Urinary bladder (tissue), 4 donors: ENCODE data around the gene FKBP2. TPM values are rescaled to one million over a fixed set of nuclear protein-coding genes. Genes with fewer than 3 reads are reported as not detected.

Experiments
- DNase-seq: peaks from one replicate; pipeline ENCODE4 v3.0.0-alpha.2; 2015; ENCODE audit errors: extremely low spot score
- H3K27ac ChIP-seq: one replicate; pipeline ENCODE4 v1.5.1; 2013; ENCODE audit warnings: low read depth, mild to moderate bottlenecking, moderate library complexity
- H3K36me3 ChIP-seq: one replicate; pipeline ENCODE4 v1.6.1; 2013; ENCODE audit warnings: mild to moderate bottlenecking, moderate library complexity; ENCODE audit not compliant: insufficient read depth
- H3K4me1 ChIP-seq: one replicate; pipeline ENCODE4 v1.6.1; 2013; ENCODE audit warnings: mild to moderate bottlenecking, moderate library complexity; ENCODE audit not compliant: insufficient read depth
- H3K4me3 ChIP-seq: one replicate; pipeline ENCODE4 v1.5.1; 2013; ENCODE audit warnings: low read depth, low read length
- WGBS: extraction: QIAGEN DNeasy Blood & Tissue Kit; methylation state at CpG from one replicate; pipeline ENCODE4 v1.1.7; 2013; 5-methylcytosine and 5-hydroxymethylcytosine counted together
- polyA plus RNA-seq: library from polyadenylated mRNA; stranded (reverse); fragments of 200-250 nt; gene quantifications from one replicate; pipeline ENCODE4 v1.2.3, GENCODE V29; 2013
- total RNA-seq: library from RNA; depleted of rRNA; stranded (reverse); fragments of >200 nt; gene quantifications from one replicate; pipeline ENCODE4 v1.2.3, GENCODE V29; 2014
- donor health status: healthy with polysubstance abuse.
- donor health status: healthy.

Gene FKBP2
- total and polyA plus RNA-seq, 2 donors, result 29.2 to 167 TPM

- Histone ChIP-seq H3K4me3 (no peak overlapping the region), H3K4me1 (no peaks in the 10 kb centered on the region), H3K36me3 (peaks cover 7% of the 10 kb centered on the region), H3K27ac (no peak overlapping the region)
- 75% methylated on average over 29 of the region's 29 CpGs for WGBS
- no peak for DNase-seq
These were observed 22.4 kb downstream of the FKBP2 start for GRCh38 chr11:64263021-64263946.

- Histone ChIP-seq H3K27ac (no peak overlapping the region), H3K4me3 (no peak overlapping the region), H3K36me3 (peaks cover 6% of the 10 kb centered on the region), H3K4me1 (no peaks in the 10 kb centered on the region)
- DNase-seq, result no peak
- WGBS, result 87% methylated on average over 8 of the region's 8 CpGs
These were observed 23.0 kb downstream of the FKBP2 start for GRCh38 chr11:64263947-64264317.

- Histone ChIP-seq H3K4me1 (no peaks in the 10 kb centered on the region), H3K36me3 (peaks cover 5% of the 10 kb centered on the region), H3K4me3 (no peak overlapping the region), H3K27ac (no peak overlapping the region)
- 81% methylated on average over 10 of the region's 10 CpGs for WGBS
- no peak for DNase-seq
These were observed 23.5 kb downstream of the FKBP2 start for GRCh38 chr11:64264371-64264852.

GRCh38 chr11:64265176-64266160 lies 24.6 kb downstream of the FKBP2 start:
- WGBS, result 92% methylated on average over 35 of the region's 35 CpGs
- DNase-seq, result no peak
- Histone ChIP-seq H3K36me3 (peaks cover 4% of the 10 kb centered on the region), H3K4me1 (no peaks in the 10 kb centered on the region), H3K27ac (no peak overlapping the region), H3K4me3 (no peak overlapping the region)

GRCh38 chr11:64266339-64266738 lies 25.4 kb downstream of the FKBP2 start:
- H3K27ac ChIP-seq, result no peak overlapping the region
- H3K4me3 ChIP-seq, result no peak overlapping the region
- H3K36me3 ChIP-seq, result peaks cover 4% of the 10 kb centered on the region
- 87% methylated on average over 15 of the region's 15 CpGs for WGBS
- DNase-seq, result no peak
- H3K4me1 ChIP-seq, result no peaks in the 10 kb centered on the region

GRCh38 chr11:64267207-64267945 lies 26.5 kb downstream of the FKBP2 start:
- WGBS, result 84% methylated on average over 27 of the region's 27 CpGs
- H3K4me3 ChIP-seq, result no peak overlapping the region
- H3K27ac ChIP-seq, result peak overlapping the region; percentile 92
- DNase-seq, result no peak
- H3K4me1 ChIP-seq, result no peaks in the 10 kb centered on the region
- H3K36me3 ChIP-seq, result peaks cover 4% of the 10 kb centered on the region

GRCh38 chr11:64268025-64268892 lies 27.4 kb downstream of the FKBP2 start:
- Histone ChIP-seq H3K4me3 (peak overlapping the region; percentile 59), H3K4me1 (no peaks in the 10 kb centered on the region), H3K36me3 (no peaks in the 10 kb centered on the region), H3K27ac (peak overlapping the region; percentile 92)
- no peak for DNase-seq
- 35% methylated on average over 23 of the region's 23 CpGs for WGBS

- no peak for DNase-seq
- no peaks in the 10 kb centered on the region for H3K36me3 ChIP-seq
- no peaks in the 10 kb centered on the region for H3K4me1 ChIP-seq
- peak overlapping the region; percentile 59 for H3K4me3 ChIP-seq
- H3K27ac ChIP-seq, result peak overlapping the region; percentile 92
- WGBS, result under 1% methylated on average over 34 of the region's 34 CpGs
These were observed 28.1 kb downstream of the FKBP2 start for GRCh38 chr11:64268893-64269539.

- WGBS, result under 1% methylated on average over 58 of the region's 58 CpGs
- DNase-seq, result peak; percentile 99
- peak overlapping the region; percentile 59 for H3K4me3 ChIP-seq
- peak overlapping the region; percentile 92 for H3K27ac ChIP-seq
- no peaks in the 10 kb centered on the region for H3K36me3 ChIP-seq
- no peaks in the 10 kb centered on the region for H3K4me1 ChIP-seq
These were observed 28.8 kb downstream of the FKBP2 start for GRCh38 chr11:64269540-64270220.

- Histone ChIP-seq H3K36me3 (no peaks in the 10 kb centered on the region), H3K4me1 (no peaks in the 10 kb centered on the region), H3K27ac (no peak overlapping the region), H3K4me3 (no peak overlapping the region)
- WGBS, result 88% methylated on average over 15 of the region's 15 CpGs
- DNase-seq, result no peak
These were observed 34.3 kb downstream of the FKBP2 start for GRCh38 chr11:64275031-64275800.

- 75% methylated on average over 2 of the region's 2 CpGs for WGBS
- H3K27ac ChIP-seq, result no peak overlapping the region
- H3K36me3 ChIP-seq, result no peaks in the 10 kb centered on the region
- no peak for DNase-seq
- H3K4me3 ChIP-seq, result no peak overlapping the region
- H3K4me1 ChIP-seq, result no peaks in the 10 kb centered on the region
These were observed 34.9 kb downstream of the FKBP2 start for GRCh38 chr11:64275841-64276240.
